Spinal cord (tissue), 10 donors: Measurements from ENCODE around the gene HSPA4. TPM values are rescaled to one million over a fixed set of nuclear protein-coding genes. Genes with fewer than 3 reads are reported as not detected.
"Not testable (repeated sequence)": the region's sequence is repeated elsewhere in the genome, so short reads cannot be mapped to it uniquely, and the experiment has no call there.

Experiments
- DNase-seq, 6 donors: peaks; one replicate each; pipeline versions ENCODE4 v3.0.0 to v3.0.0-alpha.2; 2013 to 2015; ENCODE audit warnings: low spot score in 6 of 6, low read depth in 4 of 6
- H3K27ac ChIP-seq: one replicate; pipeline ENCODE4 v1.5.1; 2013; ENCODE audit warnings: low read depth, low read length, control low read depth
- H3K27me3 ChIP-seq: one replicate; pipeline ENCODE4 v1.6.1; 2013; ENCODE audit warnings: low read length; ENCODE audit not compliant: control insufficient read depth, insufficient read depth
- H3K36me3 ChIP-seq: one replicate; pipeline ENCODE4 v1.6.1; 2013; ENCODE audit warnings: low read length; ENCODE audit not compliant: control insufficient read depth, insufficient read depth
- H3K4me1 ChIP-seq: one replicate; pipeline ENCODE4 v1.6.1; 2013; ENCODE audit warnings: low read length; ENCODE audit not compliant: control insufficient read depth, insufficient read depth
- H3K4me3 ChIP-seq: one replicate; pipeline ENCODE4 v1.5.1; 2013; ENCODE audit warnings: low read depth, low read length, control low read depth
- H3K9me3 ChIP-seq: one replicate; pipeline ENCODE4 v1.6.1; 2013; ENCODE audit warnings: low read length; ENCODE audit not compliant: control insufficient read depth, insufficient read depth
- WGBS: methylation state at CpG from one replicate; pipeline ENCODE4 v1.1.5; 2013; ENCODE audit warnings: missing lambda C conversion rate; ENCODE audit not compliant: insufficient coverage; 5-methylcytosine and 5-hydroxymethylcytosine counted together
- long read RNA-seq, 4 donors: transcript quantifications; one replicate each; lab custom pipeline, GENCODE V29; 2026
- polyA plus RNA-seq, 2 donors: library from polyadenylated mRNA; unstranded; fragments of 120-200 nt; gene quantifications; one replicate each; pipeline ENCODE4 v1.2.1, GENCODE V29; 2013; ENCODE audit not compliant: insufficient read length in 2 of 2
- total RNA-seq, 2 donors: library from RNA; depleted of rRNA in 1 of 2; stranded (reverse); fragments of 120-200 nt in 1 of 2; fragments of >200 nt in 1 of 2; gene quantifications; one replicate each; pipeline versions ENCODE4 v1.2.3 to v1.2.4, GENCODE V29; 2013 to 2014
- donor health status: healthy.

Gene HSPA4
- total RNA-seq (100 to 1,000 TPM in 1 of 2 donors, 10 to 100 TPM in 1; 80.5 to 114 TPM), polyA plus RNA-seq (10 to 100 TPM; 75.8 to 94.9 TPM)
- long read RNA-seq, donor 1, full-length matches to known transcripts, result 9 of 14 reads
- long read RNA-seq, donor 1, partial matches to known transcripts, result 5 of 14 reads
- long read RNA-seq, donor 1, other reads (novel, unspliced or antisense), result 0 of 14 reads
- long read RNA-seq, donor 2, full-length matches to known transcripts, result 5 of 5 reads
- long read RNA-seq, donor 2, partial matches to known transcripts, result 0 of 5 reads
- long read RNA-seq, donor 2, other reads (novel, unspliced or antisense), result 0 of 5 reads
- long read RNA-seq, donor 3, full-length matches to known transcripts, result 3 of 9 reads
- long read RNA-seq, donor 3, partial matches to known transcripts, result 6 of 9 reads
- long read RNA-seq, donor 3, other reads (novel, unspliced or antisense), result 0 of 9 reads
- long read RNA-seq, donor 4, full-length matches to known transcripts, result 5 of 19 reads
- long read RNA-seq, donor 4, partial matches to known transcripts, result 14 of 19 reads
- long read RNA-seq, donor 4, other reads (novel, unspliced or antisense), result 0 of 19 reads

GRCh38 chr5:133051542-133052316 lies at the start of gene HSPA4:
Gene HSPA4 (plus strand): TSS chr5:133052013. CDS start chr5:133052251, 238 bp downstream.
- H3K36me3 ChIP-seq, result peaks cover 10% of the 10 kb centered on the region
- peak; percentile 99 to 100 (median 99) for DNase-seq
- H3K4me1 ChIP-seq, result peaks cover 25% of the 10 kb centered on the region
- H3K27ac ChIP-seq, result peak within 1 kb of the TSS; percentile 98
- under 1% methylated on average over 68 of the region's 68 CpGs for WGBS
- H3K9me3 ChIP-seq, result no peaks in the 10 kb centered on the region
- H3K4me3 ChIP-seq, result peak within 1 kb of the TSS; percentile 79
- H3K27me3 ChIP-seq, result no peaks in the 10 kb centered on the region

DNA sequence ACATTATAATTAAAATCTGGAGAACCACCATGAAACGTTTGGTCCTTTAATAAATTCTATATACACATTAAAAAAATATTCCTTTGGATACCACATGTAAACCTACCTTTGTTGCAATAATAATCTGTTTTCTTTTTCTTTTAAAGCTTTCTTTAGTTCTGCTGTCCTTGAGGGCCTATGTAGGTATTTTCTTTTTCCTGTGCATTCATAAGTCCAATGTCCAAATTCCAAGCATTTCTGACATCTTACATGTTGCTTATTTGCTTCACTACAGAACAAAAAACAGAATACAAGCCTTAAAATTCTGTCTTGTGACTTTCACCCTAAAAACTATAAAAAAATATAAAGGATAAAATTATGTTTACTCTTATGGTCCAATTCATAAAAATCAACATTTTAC lies 45.2 kb upstream of the HSPA4 start:
- peaks cover 17% of the 10 kb centered on the region for H3K36me3 ChIP-seq
- DNase-seq, result no peak
- H3K27me3 ChIP-seq, result no peaks in the 10 kb centered on the region
- H3K4me3 ChIP-seq, result no peak overlapping the region
- peaks cover 2% of the 10 kb centered on the region for H3K9me3 ChIP-seq
- H3K27ac ChIP-seq, result no peak overlapping the region
- no peaks in the 10 kb centered on the region for H3K4me1 ChIP-seq
- no CpG with 5 or more reads among the region's 1 CpG for WGBS

DNA sequence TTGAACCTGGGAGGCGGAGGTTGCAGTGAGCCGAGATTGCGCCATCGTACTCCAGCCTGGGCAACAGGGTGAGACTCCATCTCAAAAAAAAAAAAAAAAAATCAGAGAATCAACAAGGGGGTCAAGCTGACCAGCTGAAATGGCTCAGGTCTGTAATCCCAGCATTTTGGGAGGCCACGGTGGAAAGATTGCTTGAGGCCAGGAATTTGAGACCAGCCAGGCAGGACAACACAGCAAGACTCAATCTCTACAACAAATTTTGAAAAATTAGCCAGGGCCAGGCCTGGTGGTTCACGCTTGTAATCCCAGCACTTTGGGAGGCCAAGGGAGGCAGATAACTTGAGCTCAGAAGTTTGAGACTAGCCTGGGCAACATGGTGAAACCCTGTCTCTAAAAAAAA lies 43.4 kb upstream of the HSPA4 start:
- not testable (repeated sequence) for DNase-seq, H3K4me3 ChIP-seq, H3K27ac ChIP-seq, H3K9me3 ChIP-seq, H3K4me1 ChIP-seq, H3K27me3 ChIP-seq
- 92% methylated on average over 5 of the region's 6 CpGs for WGBS
- H3K36me3 ChIP-seq, result peaks cover 17% of the 10 kb centered on the region

- DNase-seq, result no peak
- Histone ChIP-seq H3K36me3 (peaks cover 17% of the 10 kb centered on the region), H3K4me3 (no peak overlapping the region), H3K4me1 (no peaks in the 10 kb centered on the region), H3K9me3 (peaks cover 2% of the 10 kb centered on the region), H3K27me3 (no peaks in the 10 kb centered on the region), H3K27ac (no peak overlapping the region)
- no CpG with 5 or more reads among the region's 1 CpG for WGBS
Observed at GRCh38 chr5:133015466-133015865, 36.3 kb upstream of the HSPA4 start.

DNA sequence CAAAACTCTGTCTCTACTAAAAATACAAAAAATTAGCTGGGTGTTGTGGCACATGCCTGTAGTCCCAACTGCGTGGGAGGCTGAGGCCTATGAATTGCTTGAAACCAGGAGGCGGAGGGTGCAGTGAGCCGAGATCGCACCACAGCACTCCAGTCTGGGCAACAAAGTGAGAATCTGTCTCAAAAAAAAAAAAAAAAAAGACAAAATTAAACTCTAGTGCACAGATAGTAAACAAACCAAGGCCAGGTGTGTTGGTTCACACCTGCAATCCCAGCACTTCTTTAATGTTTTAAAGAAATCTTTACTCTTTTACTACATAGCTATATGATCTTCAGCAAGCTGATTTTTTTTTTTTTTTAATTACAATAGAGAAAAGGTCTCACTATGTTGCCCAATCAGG lies 33.8 kb upstream of the HSPA4 start:
- peaks cover 23% of the 10 kb centered on the region for H3K36me3 ChIP-seq
- H3K27me3 ChIP-seq, result no peaks in the 10 kb centered on the region
- H3K4me3 ChIP-seq, result no peak overlapping the region
- H3K9me3 ChIP-seq, result no peaks in the 10 kb centered on the region
- no peak for DNase-seq
- H3K4me1 ChIP-seq, result no peaks in the 10 kb centered on the region
- WGBS, result 100% methylated on average over 1 of the region's 4 CpGs
- no peak overlapping the region for H3K27ac ChIP-seq

DNA sequence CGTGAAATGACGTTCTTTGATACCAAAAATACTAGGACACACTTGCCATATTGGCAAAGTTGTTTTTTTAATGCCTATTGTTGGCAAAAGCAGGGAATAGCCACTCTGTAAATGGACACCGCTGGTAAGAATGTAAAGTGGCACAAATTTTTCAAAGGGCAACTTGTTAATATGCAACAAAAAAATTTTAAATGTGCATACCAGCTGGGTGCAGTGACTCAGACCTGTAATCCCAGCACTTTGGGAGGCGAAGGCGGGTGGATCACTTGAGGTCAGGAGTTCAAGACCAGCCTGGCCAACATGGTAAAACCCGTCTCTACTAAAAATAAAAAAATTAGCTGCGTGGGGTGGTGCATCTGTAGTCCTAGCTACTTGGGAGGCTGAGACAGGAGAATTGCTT lies 32.3 kb upstream of the HSPA4 start:
- H3K36me3 ChIP-seq, result peaks cover 21% of the 10 kb centered on the region
- H3K4me1 ChIP-seq, H3K9me3 ChIP-seq, H3K27ac ChIP-seq, H3K27me3 ChIP-seq, H3K4me3 ChIP-seq, DNase-seq: not testable (repeated sequence)
- 100% methylated on average over 4 of the region's 7 CpGs for WGBS

GRCh38 chr5:133025804-133026663 lies 25.8 kb upstream of the HSPA4 start, which contains the start of gene ZCCHC10:
Gene ZCCHC10 (minus strand): TSS chr5:133026549. CDS start chr5:133026537, 12 bp downstream.
- Histone ChIP-seq H3K27ac (peak within 1 kb of the TSS; percentile 96), H3K4me3 (peak within 1 kb of the TSS; percentile 94), H3K9me3 (no peaks in the 10 kb centered on the region), H3K27me3 (no peaks in the 10 kb centered on the region), H3K4me1 (peaks cover 5% of the 10 kb centered on the region), H3K36me3 (peaks cover 7% of the 10 kb centered on the region)
- 0% methylated on average over 46 of the region's 53 CpGs for WGBS
- peak; percentile 88 to 99 (median 94) for DNase-seq

DNA sequence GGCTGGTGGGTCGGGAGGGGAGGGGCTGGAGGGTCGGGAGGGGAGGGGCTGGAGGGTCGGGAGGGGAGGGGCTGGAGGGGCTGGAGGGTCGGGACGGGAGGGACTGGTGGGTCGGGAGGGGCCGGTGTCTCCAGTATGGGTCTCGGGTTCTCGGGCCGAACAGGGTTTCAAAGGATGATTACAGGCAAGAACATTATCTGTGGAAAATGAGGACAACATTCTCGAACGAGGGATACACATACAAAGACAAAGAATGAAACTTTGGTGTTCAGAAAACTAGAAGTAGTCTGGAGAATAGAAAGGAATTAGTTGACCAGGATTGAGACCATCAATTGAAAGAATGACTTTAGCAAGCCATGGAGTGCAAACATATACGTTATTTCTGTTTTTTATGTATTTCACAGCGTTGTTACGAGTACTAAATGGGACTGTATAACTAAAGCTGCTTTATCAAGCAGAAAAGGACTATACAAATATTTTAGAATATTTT lies 25.1 kb upstream of the HSPA4 start:
- Histone ChIP-seq H3K36me3 (peaks cover 5% of the 10 kb centered on the region), H3K4me3 (peak overlapping the region; percentile 94), H3K27ac (peak overlapping the region; percentile 80), H3K9me3 (no peaks in the 10 kb centered on the region), H3K27me3 (no peaks in the 10 kb centered on the region), H3K4me1 (peaks cover 5% of the 10 kb centered on the region)
- 0% methylated on average over 8 of the region's 15 CpGs for WGBS
- DNase-seq, result no peak

GRCh38 chr5:133029416-133029815 lies 22.4 kb upstream of the HSPA4 start:
- Histone ChIP-seq H3K4me1 (peaks cover 5% of the 10 kb centered on the region), H3K4me3 (no peak overlapping the region), H3K27ac (no peak overlapping the region), H3K36me3 (no peaks in the 10 kb centered on the region), H3K27me3 (no peaks in the 10 kb centered on the region), H3K9me3 (no peaks in the 10 kb centered on the region)
- no peak for DNase-seq
- no CpG with 5 or more reads among the region's 1 CpG for WGBS
